HepG2 (cell line): ENCODE measurements around the gene INSRR.

Experiments
- DPF2 ChIP-seq: sonication (generic); formaldehyde crosslinking; IDR thresholded peaks from 2 replicates; pipeline ENCODE4 v1.4.0; 2020; ENCODE audit warnings: mild to moderate bottlenecking, low read depth, missing genetic modification reagents, borderline replicate concordance
- MEF2D ChIP-seq: sonication (generic); formaldehyde crosslinking; IDR thresholded peaks from 2 replicates; pipeline ENCODE4 v1.5.1; 2020; ENCODE audit warnings: mild to moderate bottlenecking, missing genetic modification reagents
- MEIS1 ChIP-seq: sonication (generic); formaldehyde crosslinking; IDR thresholded peaks from 2 replicates; pipeline ENCODE4 v1.9.0; 2021; ENCODE audit warnings: mild to moderate bottlenecking, missing genetic modification reagents, moderate library complexity, borderline replicate concordance
- SMARCC2 ChIP-seq: fragments of 450-650 bp; IDR thresholded peaks from 2 replicates; pipeline ENCODE4 v1.6.1; 2017; ENCODE audit warnings: antibody characterized with exemption, mild to moderate bottlenecking
- YY1 ChIP-seq: IDR thresholded peaks from 2 replicates; pipeline ENCODE4 v1.6.1; 2011; ENCODE audit warnings: low read length, low read depth, moderate library complexity, mild to moderate bottlenecking; ENCODE audit not compliant: insufficient read depth, insufficient replicate concordance
- ZBTB40 ChIP-seq, 2 experiments: fragments of 450-650 bp in 1 of 2; sonication (generic) in 1 of 2; formaldehyde crosslinking in 1 of 2; IDR thresholded peaks; 2 replicates each; pipeline versions ENCODE4 v1.6.1 to v1.8.0; 2016 to 2022; ENCODE audit warnings: antibody characterized with exemption in 1 of 2, mild to moderate bottlenecking in 1 of 2, missing genetic modification reagents in 1 of 2
- ZNF468 ChIP-seq: sonication (generic); formaldehyde crosslinking; IDR thresholded peaks from 2 replicates; pipeline ENCODE4 v1.8.0; 2022; ENCODE audit warnings: mild to moderate bottlenecking, moderate library complexity, missing genetic modification reagents
- ZNF687 ChIP-seq: sonication (generic); formaldehyde crosslinking; IDR thresholded peaks from 2 replicates; pipeline ENCODE4 v1.5.1; 2020; ENCODE audit warnings: mild to moderate bottlenecking, missing genetic modification reagents, moderate library complexity
- TF ChIP-seq, protein P1 (sequence below): sonication (generic); formaldehyde crosslinking; IDR thresholded peaks from 2 replicates; pipeline ENCODE4 v1.5.0; 2020; ENCODE audit warnings: mild to moderate bottlenecking, missing genetic modification reagents, moderate library complexity

- TF ChIP-seq ZNF687 (CRISPR knock-in tag) (no peak), DPF2 (CRISPR knock-in tag) (no peak), MEIS1 (CRISPR knock-in tag) (no peak), YY1 (no peak), ZNF468 (CRISPR knock-in tag) (no peak), SMARCC2 (no peak), ZBTB40 (IDR thresholded peaks at IDR 0.05) (no peak), ZBTB40 (CRISPR knock-in tag; IDR thresholded peaks at IDR 0.05) (no peak), MEF2D (CRISPR knock-in tag) (no peak)
- TF ChIP-seq, protein P1, sequence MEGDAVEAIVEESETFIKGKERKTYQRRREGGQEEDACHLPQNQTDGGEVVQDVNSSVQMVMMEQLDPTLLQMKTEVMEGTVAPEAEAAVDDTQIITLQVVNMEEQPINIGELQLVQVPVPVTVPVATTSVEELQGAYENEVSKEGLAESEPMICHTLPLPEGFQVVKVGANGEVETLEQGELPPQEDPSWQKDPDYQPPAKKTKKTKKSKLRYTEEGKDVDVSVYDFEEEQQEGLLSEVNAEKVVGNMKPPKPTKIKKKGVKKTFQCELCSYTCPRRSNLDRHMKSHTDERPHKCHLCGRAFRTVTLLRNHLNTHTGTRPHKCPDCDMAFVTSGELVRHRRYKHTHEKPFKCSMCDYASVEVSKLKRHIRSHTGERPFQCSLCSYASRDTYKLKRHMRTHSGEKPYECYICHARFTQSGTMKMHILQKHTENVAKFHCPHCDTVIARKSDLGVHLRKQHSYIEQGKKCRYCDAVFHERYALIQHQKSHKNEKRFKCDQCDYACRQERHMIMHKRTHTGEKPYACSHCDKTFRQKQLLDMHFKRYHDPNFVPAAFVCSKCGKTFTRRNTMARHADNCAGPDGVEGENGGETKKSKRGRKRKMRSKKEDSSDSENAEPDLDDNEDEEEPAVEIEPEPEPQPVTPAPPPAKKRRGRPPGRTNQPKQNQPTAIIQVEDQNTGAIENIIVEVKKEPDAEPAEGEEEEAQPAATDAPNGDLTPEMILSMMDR (CRISPR knock-in tag) = no peak
These were observed 46.3 kb upstream of the INSRR start for GRCh38 chr1:156905176-156905575.
